Tibial nerve (tissue), 4 donors: ENCODE results near the gene SUGCT. TPM values are rescaled to one million over a fixed set of nuclear protein-coding genes. Genes with fewer than 3 reads are reported as not detected.

Experiments used
- DNase-seq, 2 donors: peaks; one replicate each; pipeline ENCODE4 v3.0.0-alpha.2; 2019; ENCODE audit warnings: low spot score in 2 of 2
- H3K27ac ChIP-seq, 4 donors: fragments of 200-600 bp; sonication (generic) in 3 of 4; one replicate each; pipeline ENCODE4 v1.5.1; 2017 to 2019; ENCODE audit warnings: mild to moderate bottlenecking in 1 of 4
- H3K27me3 ChIP-seq, 2 donors: fragments of 200-600 bp; sonication (generic) in 1 of 2; one replicate each; pipeline versions ENCODE4 v1.5.1 to v1.6.0; 2017 to 2019
- H3K36me3 ChIP-seq, 3 donors: fragments of 200-600 bp; sonication (generic); one replicate each; pipeline ENCODE4 v1.5.1; 2018 to 2019
- H3K4me1 ChIP-seq, 4 donors: fragments of 200-600 bp; sonication (generic) in 3 of 4; one replicate each; pipeline ENCODE4 v1.5.1; 2017 to 2019
- H3K4me3 ChIP-seq, 4 donors: fragments of 200-600 bp; sonication (generic) in 3 of 4; one replicate each; pipeline ENCODE4 v1.5.1; 2017 to 2019; ENCODE audit warnings: mild to moderate bottlenecking in 1 of 4, moderate library complexity in 1 of 4
- H3K9me3 ChIP-seq, 4 donors: fragments of 200-600 bp; sonication (generic) in 3 of 4; one replicate each; pipeline ENCODE4 v1.5.1; 2017 to 2019
- CTCF ChIP-seq, 5 experiments: fragments of 200-600 bp in 3 of 5; fragments of 450-650 bp in 2 of 5; sonication (generic) in 3 of 5; IDR thresholded peaks; one replicate each; pipeline ENCODE4 v1.5.1; 2016 to 2019; ENCODE audit warnings: antibody characterized with exemption in 5 of 5, mild to moderate bottlenecking in 3 of 5, moderate library complexity in 2 of 5
- EP300 ChIP-seq, 2 donors: sonication (generic); formaldehyde crosslinking; IDR thresholded peaks; one replicate each; pipeline ENCODE4 v1.6.1; 2017; ENCODE audit warnings: antibody characterized with exemption in 2 of 2, mild to moderate bottlenecking in 1 of 2
- POLR2A ChIP-seq, 2 donors: fragments of 450-650 bp; IDR thresholded peaks; one replicate each; pipeline ENCODE4 v1.6.1; 2017; ENCODE audit warnings: antibody characterized with exemption in 2 of 2, mild to moderate bottlenecking in 2 of 2, moderate library complexity in 2 of 2
- WGBS, 2 donors: methylation state at CpG; one replicate each; pipeline ENCODE4 v1.1.5; 2018; 5-methylcytosine and 5-hydroxymethylcytosine counted together
- total RNA-seq, 4 donors: library from RNA; depleted of rRNA; stranded (reverse); fragments of >200 nt; gene quantifications; one replicate each; pipeline ENCODE4 v1.1.0, GENCODE V29; 2016

SUGCT gene
- total RNA-seq, 4 donors from 2014 or later, result 2.7 to 20.8 (median 6.2) TPM

DNA sequence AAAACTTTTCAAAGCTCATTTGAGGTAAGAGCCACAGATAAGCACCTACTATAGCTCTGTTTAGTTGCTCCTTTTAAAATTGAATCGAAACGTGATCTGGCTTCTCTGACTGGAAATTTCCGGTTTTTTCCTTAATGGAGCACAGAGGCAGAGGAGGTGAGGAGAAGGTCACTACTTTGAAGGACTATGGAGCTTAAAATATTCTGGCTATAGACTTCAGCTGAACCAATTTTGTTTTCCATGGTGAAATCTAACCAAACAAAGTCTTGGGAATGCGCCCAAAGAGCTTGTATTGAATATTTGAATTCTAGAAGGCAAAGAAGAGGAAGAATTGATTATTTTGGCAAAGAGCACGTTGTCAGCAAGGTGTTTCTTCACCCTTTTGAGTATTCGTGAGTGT, 711.1 kb downstream of the SUGCT start:
- DNase-seq, result no peak
- H3K27me3 ChIP-seq, result no peaks in the 10 kb centered on the region
- H3K4me1 ChIP-seq, result no peaks in the 10 kb centered on the region
- H3K36me3 ChIP-seq, result no peaks in the 10 kb centered on the region
- 51 to 66% methylated on average over 6 of the region's 6 CpGs for WGBS, 2 donors
- no peak overlapping the region for H3K4me3 ChIP-seq
- H3K27ac ChIP-seq, result no peak overlapping the region
- H3K9me3 ChIP-seq, result peaks cover 0 to 3% (median 0%) of the 10 kb centered on the region in 4 donors
- TF ChIP-seq POLR2A (IDR thresholded peaks at IDR 0.05) (no peak), EP300 (IDR thresholded peaks at IDR 0.05) (no peak), CTCF (IDR thresholded peaks at IDR 0.05) (no peak)

- WGBS, 2 donors, result 68 to 71% methylated on average over 2 of the region's 2 CpGs
- H3K9me3 ChIP-seq, result peaks cover 0 to 3% (median 0%) of the 10 kb centered on the region in 4 donors
- H3K27ac ChIP-seq, result no peak overlapping the region
- no peaks in the 10 kb centered on the region for H3K4me1 ChIP-seq
- no peak overlapping the region for H3K4me3 ChIP-seq
- no peak for DNase-seq
- no peaks in the 10 kb centered on the region for H3K27me3 ChIP-seq
- TF ChIP-seq CTCF (IDR thresholded peaks at IDR 0.05) (no peak), EP300 (IDR thresholded peaks at IDR 0.05) (no peak), POLR2A (IDR thresholded peaks at IDR 0.05) (no peak)
- no peaks in the 10 kb centered on the region for H3K36me3 ChIP-seq
These were observed 713.1 kb downstream of the SUGCT start for GRCh38 chr7:40847921-40848320.

- Histone ChIP-seq H3K36me3 (no peaks in the 10 kb centered on the region), H3K4me1 (no peaks in the 10 kb centered on the region), H3K4me3 (no peak overlapping the region), H3K27me3 (no peaks in the 10 kb centered on the region), H3K9me3 (peaks cover 0 to 3% (median 0%) of the 10 kb centered on the region in 4 donors), H3K27ac (no peak overlapping the region)
- TF ChIP-seq CTCF (IDR thresholded peaks at IDR 0.05), result no peak
- no peak for TF ChIP-seq EP300 (IDR thresholded peaks at IDR 0.05)
- no peak for TF ChIP-seq POLR2A (IDR thresholded peaks at IDR 0.05)
- no peak for DNase-seq
- WGBS, 2 donors, result 86 to 90% methylated on average over 3 of the region's 3 CpGs
These were observed 713.9 kb downstream of the SUGCT start for GRCh38 chr7:40848541-40849221.

- H3K27me3 ChIP-seq, result no peaks in the 10 kb centered on the region
- no peaks in the 10 kb centered on the region for H3K4me1 ChIP-seq
- H3K27ac ChIP-seq, result no peak overlapping the region
- no peaks in the 10 kb centered on the region for H3K9me3 ChIP-seq
- H3K36me3 ChIP-seq, result no peaks in the 10 kb centered on the region
- no peak for DNase-seq
- WGBS, 2 donors, result 83 to 86% methylated on average over 3 of the region's 3 CpGs
- no peak overlapping the region for H3K4me3 ChIP-seq
- no peak for TF ChIP-seq CTCF (IDR thresholded peaks at IDR 0.05)
- no peak for TF ChIP-seq POLR2A (IDR thresholded peaks at IDR 0.05)
- no peak for TF ChIP-seq EP300 (IDR thresholded peaks at IDR 0.05)
These were observed 715.2 kb downstream of the SUGCT start for GRCh38 chr7:40850017-40850416.

DNA sequence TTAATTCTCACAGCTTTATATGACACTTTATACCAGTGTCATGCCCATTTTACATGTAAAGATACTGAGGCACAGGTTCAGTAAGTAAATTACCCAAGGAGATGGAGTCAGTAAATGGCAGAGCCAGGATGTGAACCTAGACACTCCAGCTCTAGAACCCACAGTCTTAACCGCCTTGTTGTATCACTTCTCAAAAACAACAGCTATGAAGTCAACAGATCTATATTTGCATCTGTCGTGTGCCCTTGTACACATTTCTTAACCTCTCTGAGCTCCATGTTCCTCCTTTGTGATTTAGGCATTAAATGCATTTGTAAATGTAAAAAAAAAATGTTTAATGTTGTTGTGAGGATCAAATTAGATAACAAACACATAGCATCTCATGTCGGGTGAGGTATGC, 716.2 kb downstream of the SUGCT start:
- no peak for DNase-seq
- Histone ChIP-seq H3K9me3 (no peaks in the 10 kb centered on the region), H3K4me1 (no peaks in the 10 kb centered on the region), H3K36me3 (no peaks in the 10 kb centered on the region), H3K27ac (no peak overlapping the region), H3K27me3 (no peaks in the 10 kb centered on the region), H3K4me3 (no peak overlapping the region)
- no peak for TF ChIP-seq CTCF (IDR thresholded peaks at IDR 0.05)
- TF ChIP-seq POLR2A (IDR thresholded peaks at IDR 0.05), result no peak
- no peak for TF ChIP-seq EP300 (IDR thresholded peaks at IDR 0.05)
- WGBS, 2 donors, result 92 to 98% methylated on average over 3 of the region's 3 CpGs
